DMS53 treated with DMSO at 0.1 percent for 48 hours (cell line): ENCODE results near the gene SPEM2.
A peak's percentile ranks its signal among the peaks of the same experiment; 100 is the strongest.

Experiments used
- DNase-seq: peaks from one replicate; lab custom pipeline; 2025; ENCODE audit not compliant: unreplicated experiment; lab: John Stamatoyannopoulos, UW

SPEM2 gene

DNA sequence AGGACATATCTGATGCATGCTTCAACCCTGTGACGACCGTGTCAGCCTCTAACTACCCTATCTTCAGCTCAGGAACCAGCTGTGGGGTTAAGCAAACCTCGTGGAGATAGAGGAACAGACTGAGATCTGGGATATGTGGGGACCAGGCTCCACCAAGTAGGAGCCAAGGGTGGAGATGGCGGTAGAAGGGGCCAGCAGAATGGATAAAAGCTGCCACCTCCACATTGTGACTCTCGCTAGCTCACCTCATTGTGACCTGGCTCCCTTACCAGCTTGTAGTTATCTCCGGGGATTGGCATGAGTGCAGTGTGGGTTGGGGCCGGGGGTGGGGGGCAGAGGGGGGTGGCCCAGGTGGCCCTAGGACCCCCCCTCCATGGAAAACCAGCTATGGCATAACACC, at the start of gene SPEM2:
SPEM2 (plus strand) TSS at position 301 of the 400 bp plus-strand sequence; CDS start at position 374, 73 bp downstream.
- no peak for DNase-seq

DNA sequence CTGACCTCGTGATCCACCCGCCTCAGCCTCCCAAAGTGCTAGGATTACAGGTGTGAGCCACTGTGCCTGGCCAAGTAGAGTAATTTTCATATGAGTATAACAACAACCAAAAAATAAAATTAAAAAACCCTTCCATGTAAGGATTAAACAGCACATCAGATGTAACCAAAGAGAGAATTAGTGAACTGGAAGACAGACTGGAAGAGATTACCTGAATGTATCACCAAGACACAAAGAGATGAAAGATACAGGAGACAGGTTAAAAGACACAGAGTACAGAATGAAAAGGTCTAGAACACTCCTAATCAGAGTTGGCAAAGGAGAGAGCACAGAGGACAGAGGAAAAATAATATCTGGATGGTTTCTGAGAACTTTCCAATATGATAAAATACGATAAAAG, 46.3 kb upstream of the SPEM2 start:
- no peak for DNase-seq

DNA sequence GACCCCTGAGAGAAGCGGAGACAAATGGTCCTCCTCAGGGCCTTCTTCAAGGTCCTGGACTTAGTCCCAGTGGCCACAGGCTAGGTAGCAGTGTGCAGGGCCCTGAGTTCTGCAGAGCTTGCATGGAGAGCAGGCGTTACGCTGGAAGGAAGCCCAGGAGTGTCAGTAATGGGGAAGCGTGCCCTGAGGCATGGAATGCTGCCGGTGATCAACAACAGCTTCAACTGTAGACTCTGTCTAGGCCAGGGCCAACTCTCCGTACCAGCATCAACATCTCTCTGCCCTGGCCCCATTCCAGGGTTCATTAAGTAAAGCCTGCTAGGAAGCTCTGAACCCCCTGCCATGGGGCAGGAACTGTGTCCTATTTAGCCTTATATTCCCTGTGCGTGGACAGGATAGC, 45.1 kb upstream of the SPEM2 start:
- no peak for DNase-seq

DNA sequence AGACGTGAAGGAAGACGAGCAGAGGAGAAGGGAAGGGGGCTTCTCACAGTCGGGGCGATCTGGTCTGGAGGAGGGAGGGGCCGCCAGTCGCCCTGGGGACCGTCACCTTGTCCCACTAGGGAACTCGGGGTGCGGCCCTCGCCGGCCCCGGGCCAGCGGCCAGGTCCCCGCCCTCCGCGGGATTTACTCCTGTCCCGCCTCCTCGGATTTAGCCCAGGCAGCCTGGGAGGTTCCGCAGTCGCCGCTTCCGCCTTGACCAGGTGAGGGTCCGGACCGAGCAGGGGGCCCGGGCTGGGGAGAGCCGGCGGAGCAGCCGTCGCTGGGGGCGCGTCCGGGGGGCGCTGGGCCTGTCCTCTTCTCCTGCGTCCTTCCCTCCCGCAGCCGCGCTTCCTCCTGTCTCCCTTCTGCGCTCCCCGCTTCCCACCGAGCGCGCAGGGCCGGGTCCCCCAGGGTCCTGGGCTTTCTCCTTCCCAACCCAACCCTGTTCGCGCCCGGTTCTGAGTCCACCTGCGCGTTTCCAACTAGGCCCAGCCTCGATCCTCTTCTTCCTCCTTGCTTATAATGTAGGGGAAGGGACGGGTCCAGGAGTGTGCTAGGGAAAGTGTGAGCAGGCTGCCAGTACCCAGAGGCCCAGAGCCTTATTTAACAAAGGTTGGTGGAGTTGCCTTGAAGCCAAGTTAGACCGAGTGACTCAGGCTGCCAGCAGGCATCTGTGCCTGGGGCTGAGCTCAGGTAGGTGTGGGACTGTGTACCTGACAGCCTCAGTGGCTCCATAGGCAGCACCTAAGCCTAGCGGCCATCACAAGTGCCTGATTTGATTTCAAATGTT, 44.3 kb upstream of the SPEM2 start, which contains the start of gene TNK1:
TNK1 (plus strand) TSS at position 235 of the 829 bp plus-strand sequence. CDS start 1,838 bp downstream, outside the sequence.
- DNase-seq: peak; percentile 25

DNA sequence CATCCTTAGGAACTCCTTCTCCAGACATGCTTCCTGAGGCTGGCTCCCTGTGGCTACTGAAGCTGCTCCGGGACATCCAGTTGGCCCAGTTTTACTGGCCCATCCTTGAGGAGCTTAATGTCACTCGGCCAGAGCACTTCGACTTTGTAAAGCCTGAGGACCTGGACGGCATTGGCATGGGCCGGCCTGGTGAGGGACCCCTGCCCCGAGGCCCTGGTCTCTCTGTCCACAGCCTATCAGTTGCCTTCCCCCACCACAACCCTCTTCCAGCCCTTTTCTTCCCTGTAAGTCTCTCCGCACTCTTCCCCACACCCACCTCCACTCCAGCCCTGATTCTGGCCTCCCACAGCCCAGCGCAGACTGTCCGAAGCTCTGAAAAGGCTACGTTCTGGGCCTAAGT, 42.5 kb upstream of the SPEM2 start:
- DNase-seq: no peak

DNA sequence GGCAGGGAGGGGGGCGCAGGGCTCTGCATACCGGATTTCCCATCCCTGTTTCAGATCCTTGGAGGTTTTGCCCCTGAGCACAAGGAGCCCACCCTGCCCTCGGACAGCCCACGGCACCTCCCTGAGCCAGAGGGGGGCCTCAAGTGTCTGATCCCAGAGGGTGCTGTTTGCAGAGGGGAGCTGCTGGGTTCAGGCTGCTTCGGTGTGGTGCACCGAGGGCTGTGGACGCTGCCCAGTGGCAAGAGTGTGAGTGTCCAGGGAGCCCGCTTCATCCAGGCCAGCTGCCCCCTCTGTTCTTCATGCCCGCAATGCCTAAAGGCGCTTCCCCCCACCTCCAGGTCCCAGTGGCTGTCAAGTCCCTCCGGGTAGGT, 42.1 kb upstream of the SPEM2 start:
- no peak for DNase-seq

DNA sequence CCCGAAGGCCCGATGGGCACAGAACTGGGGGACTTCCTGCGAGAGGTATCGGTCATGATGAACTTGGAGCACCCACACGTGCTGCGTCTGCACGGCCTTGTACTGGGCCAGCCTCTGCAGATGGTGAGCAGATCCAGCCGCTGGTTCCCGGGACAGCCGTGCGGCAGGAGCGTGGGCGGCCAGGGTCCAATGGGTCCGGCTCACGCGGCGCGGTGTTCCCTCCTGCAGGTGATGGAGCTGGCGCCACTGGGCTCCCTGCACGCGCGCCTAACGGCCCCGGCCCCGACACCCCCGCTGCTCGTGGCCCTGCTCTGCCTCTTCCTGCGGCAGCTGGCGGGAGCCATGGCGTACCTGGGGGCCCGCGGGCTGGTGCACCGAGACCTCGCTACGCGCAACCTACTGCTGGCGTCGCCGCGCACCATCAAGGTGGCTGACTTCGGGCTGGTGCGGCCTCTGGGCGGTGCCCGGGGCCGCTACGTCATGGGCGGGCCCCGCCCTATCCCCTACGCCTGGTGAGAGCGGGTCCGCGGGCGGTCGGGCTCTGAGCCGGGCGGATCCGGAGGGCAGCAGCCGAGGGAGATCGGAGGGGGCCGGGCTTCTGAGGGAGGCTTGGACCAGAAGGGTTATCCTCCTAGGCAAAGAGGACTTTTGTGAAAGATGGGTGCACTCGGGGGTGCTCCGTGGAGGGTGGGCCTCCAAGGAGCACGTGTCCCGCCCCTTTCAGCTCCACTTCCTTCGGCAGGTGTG, 41.5 kb upstream of the SPEM2 start:
- no peak for DNase-seq

DNA sequence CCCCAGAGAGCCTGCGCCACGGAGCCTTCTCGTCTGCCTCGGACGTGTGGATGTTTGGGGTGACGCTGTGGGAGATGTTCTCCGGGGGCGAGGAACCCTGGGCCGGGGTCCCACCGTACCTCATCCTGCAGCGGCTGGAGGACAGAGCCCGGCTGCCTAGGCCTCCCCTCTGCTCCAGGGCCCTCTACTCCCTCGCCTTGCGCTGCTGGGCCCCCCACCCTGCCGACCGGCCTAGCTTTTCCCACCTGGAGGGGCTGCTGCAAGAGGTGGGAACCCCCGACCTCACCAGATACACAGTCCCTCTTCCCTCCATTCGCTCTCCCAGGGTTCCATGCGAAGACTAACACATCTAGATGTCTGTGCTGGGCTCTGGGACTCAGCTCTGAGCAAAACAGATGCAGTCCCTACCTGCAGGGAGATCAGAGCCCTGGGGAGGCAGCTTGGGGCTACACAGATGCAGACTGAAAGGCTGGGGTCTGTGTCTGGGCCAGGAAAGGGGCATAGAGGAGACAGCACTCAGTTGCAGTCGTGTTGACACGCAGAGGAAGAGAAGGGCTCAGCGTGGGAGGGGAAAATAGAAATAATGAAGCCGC, 40.8 kb upstream of the SPEM2 start:
- no peak for DNase-seq

DNA sequence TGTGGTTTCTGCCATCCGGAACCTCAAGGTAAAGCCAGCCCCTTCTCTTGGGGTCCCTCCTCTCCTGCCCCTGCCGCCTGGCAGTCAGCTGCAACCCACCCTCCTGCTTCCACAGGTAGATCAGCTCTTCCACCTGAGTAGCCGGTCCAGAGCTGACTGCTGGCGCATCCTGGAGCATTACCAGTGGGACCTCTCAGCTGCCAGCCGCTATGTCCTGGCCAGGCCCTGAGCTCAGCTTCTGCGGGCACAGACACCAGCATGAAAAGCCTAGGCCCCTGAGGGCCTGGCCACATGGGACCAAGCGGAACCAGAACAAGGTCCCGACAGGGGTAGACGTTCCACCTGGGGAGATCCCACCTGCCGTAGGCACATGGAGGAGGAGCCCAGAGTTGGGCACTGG, 36.6 kb upstream of the SPEM2 start:
- no peak for DNase-seq

DNA sequence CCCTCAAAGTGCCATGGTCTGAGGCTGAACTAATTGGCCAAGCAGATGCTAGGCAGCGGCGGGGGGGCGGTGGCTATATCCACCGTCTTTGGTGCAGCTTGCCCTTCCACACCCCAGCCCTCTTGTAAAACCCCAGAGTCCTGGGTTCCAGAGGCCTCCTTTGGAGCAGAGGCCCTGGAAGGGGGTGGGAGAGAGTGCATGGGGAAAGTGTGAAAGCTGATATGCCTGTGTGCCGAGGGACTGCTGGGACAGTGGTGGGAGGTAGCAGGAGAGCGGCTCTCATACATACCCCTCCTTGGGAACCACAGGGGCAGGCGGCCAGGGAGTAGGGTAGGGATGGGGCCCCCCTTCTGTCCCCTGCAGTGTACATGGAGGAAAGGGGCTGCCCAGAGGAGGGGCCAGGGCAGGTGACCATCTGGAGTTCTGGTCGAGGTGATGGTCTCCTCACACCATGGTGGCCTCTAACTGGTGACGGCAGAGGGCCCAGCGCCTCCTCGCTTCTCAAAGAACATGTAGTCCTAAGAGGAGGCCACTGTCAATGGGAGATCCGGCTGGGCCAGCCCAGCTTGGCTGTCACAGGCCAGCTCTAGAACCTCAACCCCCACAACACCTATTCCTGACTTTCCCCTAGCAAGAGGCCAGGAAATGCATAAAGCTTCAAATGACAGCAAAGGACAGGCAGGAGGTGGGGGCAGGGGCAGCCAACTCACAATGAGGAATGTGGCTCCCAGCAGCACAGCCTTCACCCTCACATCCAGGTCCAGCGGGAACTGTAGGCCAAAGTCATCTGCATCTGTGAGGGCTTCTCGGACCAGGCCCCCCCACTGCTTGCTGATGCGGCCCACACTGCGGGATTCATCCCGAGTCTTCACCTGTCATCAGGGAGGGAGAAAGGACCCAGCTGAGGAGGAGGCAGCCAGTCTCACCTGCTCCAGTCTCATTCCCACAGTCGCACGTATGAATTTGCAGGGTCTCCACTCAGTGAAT, 35.2 kb upstream of the SPEM2 start:
- no peak for DNase-seq

DNA sequence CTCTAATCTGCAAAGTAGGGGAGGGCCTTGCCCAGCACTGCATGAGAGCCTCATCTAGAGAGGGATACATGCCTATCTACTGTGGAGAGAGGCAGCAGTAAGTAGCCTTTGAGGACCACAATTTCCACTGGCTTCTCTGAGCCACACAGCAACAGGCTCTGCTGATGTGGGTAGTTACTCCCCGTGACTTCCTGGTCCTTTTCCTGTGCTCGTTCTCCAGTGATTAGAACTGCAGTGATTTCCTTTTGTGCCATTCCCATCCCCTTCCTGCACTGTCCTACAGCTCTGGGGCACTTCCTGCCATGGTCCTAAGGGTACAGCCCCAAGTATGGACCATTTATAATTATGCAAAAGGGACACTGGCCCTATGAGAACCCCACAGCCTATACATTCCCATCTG, 34.1 kb upstream of the SPEM2 start:
- no peak for DNase-seq

DNA sequence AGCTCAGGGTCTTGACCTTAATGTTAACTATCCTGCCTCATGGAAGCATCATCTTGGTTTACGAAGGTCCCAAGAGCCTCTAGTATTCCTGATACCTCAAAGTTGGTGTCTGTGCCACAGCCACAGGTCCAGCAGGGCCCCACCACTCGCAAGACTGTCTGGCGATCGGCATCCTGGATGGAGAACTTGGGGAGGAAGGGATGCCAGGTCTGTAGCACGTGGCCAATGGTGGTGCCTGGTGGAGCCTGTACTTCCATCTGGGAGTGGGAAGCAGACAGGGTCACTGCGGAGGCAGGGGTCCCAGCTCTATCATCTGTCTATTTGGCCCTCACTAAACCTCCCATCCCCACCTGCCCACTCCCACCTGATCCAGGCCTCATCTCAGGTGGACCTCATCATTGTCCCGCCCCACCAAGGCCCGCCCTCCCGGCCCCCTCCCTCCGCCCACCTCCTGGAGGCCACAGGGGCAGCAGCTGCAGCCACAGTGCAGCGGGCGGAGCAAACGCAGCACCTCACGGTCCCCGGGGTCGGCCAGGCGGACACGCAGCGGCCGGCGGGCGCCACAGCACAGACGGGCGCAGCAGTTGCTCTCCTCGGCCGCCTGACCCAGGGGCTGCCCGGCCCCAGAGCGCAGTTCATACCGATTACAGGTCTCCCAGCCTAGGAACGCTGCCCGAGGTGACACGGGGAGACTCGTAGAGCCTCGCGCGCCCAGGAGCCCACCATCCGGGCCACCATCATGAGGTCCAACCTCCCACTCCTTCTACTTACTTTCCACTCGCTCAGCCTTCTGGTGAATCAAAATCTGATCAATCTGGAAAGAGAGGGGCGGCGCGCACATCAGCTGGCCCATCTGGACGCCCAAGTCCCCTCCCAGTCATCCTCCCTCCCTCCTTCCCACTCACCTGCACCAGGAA, 32.5 kb upstream of the SPEM2 start:
- DNase-seq: no peak

DNA sequence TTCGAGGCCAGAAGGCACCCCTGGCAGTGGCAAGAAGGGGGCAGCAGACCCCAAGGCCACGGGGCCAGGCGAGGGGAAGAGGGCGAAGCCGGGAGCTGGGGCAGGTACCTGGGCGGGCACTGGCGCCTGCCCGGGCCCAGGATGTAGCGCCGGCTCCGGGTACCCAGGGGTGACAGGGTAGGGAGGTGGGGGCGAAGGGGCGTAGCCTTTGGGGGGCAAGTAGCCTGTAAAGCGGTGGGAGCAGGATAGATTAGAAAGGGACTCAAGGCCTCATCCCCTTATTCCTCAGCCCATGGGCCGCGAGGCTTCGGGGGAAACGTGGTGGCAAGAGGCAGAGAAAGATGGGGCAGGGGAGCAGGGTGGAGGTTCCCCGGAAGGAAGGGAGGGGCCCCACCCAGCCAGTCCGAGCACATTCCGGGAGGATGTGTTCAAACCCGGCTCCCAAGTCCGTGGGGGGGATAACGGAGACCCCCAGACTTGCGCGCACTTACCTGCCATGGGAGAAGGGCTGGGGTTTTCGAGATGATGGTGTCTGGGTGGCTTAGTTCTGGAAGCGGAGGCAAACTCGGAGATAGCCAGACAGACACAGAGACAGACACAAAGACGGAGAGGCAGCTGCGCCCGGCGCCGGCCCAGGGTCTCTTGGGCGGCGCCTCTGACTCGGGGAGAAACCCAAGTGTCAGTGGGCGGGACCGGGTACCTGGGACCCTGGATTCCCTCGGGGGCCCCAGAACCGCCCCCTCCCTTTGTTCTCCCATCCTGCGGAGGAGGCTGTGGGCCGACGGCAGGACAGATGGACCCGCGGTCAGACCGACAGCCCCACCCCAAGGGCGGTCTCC, 31.6 kb upstream of the SPEM2 start:
- DNase-seq: no peak

DNA sequence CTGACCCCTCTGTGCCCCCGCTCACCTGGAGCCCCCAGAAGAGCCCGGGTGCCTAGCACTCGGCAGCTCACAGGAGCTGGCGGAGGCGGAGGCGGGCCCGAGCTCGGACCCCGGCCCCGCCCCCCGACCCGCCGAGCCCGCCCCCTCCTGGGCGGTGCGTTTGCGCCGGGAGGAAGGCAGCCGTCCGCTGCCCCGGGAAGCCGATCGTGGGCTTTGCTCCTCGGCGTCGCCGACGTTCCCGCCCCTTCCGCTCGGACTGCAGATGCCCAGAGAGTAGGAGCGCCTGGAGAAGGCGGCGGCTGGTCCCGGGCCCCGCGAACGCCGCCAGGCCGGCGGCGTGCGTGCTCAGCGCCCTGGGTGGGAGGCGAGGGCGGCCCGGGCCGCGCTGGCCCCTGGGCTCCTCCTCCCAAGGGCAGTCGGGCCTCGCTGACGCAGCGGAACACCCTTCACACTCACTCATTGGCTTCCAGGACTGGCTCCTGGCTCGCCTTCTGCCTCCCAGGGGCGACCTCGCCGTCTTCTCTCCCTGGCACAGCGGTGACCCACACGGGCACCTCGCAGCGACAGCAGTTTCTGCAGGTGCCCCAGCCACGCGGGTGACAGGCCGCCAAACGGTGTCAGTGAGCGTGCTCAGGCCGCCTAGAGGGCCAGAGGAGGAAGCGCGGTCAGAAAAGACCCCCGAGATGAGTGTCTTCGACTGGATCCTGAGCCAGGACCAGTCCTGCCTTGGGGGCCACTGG, 30.8 kb upstream of the SPEM2 start, which contains the start of gene PLSCR3:
PLSCR3 (minus strand) TSS at position 74 of the 740 bp plus-strand sequence. CDS start 415 bp downstream, outside the sequence.
- peak; percentile 96 for DNase-seq

DNA sequence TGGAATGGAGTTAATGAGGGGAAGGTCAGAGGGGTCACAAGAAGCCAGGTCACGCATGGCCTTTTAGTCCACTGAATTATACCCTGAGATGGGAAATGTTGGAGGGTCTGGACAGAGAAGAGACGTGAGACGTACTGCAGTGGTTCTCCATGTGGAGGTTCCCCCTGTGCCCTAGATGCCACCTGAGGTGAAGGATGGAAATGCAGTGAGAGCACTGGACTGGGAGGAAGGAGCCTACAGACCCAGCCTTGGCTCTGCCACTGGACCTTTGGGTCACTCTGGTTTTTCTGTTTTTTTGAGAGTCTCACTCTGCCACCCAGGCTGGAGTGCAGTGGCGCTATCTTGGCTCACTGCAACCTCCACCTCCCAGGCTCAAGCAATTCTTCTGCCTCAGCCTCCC, 29.3 kb upstream of the SPEM2 start:
- DNase-seq: no peak

DNA sequence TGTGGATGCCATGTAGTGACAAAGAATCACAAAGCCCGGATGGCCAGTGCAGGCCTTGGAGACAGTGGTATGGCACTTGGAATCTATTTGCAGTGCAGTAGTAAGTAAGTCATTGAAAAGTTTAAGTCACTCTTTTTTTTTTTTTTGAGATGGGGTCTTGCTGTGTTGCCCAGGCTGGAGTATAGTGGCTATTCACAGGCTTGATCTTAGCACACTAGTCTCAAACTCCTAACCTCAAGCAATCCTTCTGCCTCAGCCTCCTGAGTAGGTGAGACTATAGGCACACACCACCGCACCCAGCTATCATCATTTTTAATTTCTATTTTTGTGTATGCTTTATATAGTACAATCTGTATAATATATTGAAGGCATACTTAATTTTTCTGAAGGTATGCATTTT, 26.8 kb upstream of the SPEM2 start:
- DNase-seq: no peak

DNA sequence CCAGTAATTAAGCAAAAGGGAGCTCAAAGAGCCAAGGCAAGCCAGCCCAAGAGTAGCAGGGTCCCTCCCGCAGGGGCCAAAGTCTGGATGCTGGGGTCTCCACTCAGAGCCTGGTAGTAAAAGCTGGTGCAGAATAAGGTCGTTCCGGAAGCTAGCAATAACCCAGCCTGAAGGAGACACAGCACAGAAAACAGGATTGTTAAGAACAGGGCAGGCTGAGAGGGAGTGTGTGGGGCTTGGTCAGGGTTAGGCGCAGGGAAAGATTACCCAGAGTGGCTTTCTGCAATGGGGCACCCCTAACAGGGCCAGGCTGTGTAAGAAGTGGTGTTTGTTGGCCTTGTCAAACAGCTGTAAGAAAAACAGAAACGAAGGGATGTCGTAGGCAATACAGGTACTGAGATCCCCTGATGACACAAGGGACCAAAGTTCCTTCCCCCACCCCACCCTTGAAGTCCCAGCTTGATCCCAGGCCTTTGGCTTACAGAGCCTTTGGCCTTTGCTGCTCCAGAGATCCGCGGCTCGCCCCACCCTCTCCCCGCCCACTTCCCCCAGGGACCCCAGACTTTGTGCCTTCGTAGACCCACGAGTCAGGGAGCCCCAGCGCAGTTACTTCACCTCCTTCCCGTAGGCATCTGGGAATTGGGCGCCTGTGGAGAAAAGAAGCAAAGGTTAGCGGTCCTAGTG, 22.2 kb upstream of the SPEM2 start:
- no peak for DNase-seq

DNA sequence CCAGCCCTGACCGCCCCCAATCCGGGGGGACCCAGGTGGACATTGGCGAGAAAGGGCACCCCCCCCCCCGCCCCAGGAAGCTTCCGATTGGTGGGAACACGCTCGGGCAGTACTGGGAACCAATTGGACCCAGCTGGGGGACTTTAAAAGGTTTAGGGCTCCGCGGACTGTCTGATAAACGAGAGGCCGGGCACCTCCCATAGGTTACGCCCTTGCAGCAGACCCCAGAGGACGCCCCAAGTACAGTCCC, 21.8 kb upstream of the SPEM2 start:
- no peak for DNase-seq
